ENCODE data around the gene SUV39H1. TPM values are rescaled to one million over a fixed set of nuclear protein-coding genes. Genes with fewer than 3 reads are reported as not detected.

The SUV39H1 gene
- total and polyA plus RNA-seq, 2 donors (not counting 1 experiment from before 2014, with no cell fraction given) = 6.7 to 9.5 TPM

DNA sequence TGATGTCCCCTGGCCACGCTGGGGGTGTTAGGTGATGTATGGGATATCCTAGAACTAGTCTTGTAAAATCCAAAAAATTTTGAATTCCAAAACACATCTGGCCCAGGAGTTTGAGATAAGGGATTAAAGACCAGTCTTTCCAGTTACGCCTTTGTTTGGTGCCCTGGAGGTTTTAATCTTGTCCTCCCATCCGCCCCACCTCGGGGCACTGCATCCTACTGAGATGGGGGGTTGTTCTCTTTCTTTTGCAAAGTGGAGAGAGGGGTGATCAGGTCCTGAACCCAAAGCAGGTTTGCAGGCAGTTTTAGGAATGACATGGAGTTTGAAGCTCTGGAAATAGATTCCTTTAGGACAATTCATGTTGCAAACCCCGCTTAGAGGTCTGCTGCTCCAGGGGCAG lies 1.8 kb downstream of the SUV39H1 start:
- H2AFZ ChIP-seq (ENCODE audit: insufficient read depth, low read depth, low read length, poor library complexity, severe bottlenecking) = no peak overlapping the region
- Mint-ChIP-seq H3K27me3 (no peaks in the 10 kb centered on the region), H3K27ac (no peak overlapping the region), H3K4me3 (no peak overlapping the region), H3K4me1 (peaks cover 16% of the 10 kb centered on the region), H3K9me3 (ENCODE audit: insufficient read depth) (no peaks in the 10 kb centered on the region)
- H3K27ac ChIP-seq (ENCODE audit: low read length in 2 of 2) = no peak overlapping the region
- TF ChIP-seq, protein P1, sequence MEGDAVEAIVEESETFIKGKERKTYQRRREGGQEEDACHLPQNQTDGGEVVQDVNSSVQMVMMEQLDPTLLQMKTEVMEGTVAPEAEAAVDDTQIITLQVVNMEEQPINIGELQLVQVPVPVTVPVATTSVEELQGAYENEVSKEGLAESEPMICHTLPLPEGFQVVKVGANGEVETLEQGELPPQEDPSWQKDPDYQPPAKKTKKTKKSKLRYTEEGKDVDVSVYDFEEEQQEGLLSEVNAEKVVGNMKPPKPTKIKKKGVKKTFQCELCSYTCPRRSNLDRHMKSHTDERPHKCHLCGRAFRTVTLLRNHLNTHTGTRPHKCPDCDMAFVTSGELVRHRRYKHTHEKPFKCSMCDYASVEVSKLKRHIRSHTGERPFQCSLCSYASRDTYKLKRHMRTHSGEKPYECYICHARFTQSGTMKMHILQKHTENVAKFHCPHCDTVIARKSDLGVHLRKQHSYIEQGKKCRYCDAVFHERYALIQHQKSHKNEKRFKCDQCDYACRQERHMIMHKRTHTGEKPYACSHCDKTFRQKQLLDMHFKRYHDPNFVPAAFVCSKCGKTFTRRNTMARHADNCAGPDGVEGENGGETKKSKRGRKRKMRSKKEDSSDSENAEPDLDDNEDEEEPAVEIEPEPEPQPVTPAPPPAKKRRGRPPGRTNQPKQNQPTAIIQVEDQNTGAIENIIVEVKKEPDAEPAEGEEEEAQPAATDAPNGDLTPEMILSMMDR (IDR thresholded peaks at IDR 0.05) = no peak
- no peak for TF ChIP-seq EZH2 (IDR thresholded peaks at IDR 0.05; ENCODE audit: borderline replicate concordance, insufficient read depth, low read depth, low read length, poor library complexity, severe bottlenecking)
- ChIA-PET POLR2A (no interaction called here), CTCF (interaction anchor here (1.3 kb wide), 1 partner anchor 50 kb away, joined by 3 read pairs; no protein-coding TSS in a partner anchor)
- peaks cover 0 to 14% of the 10 kb centered on the region in 2 experiments for H3K36me3 ChIP-seq (replicated peaks in 1 of 2; ENCODE audit: control extremely low read depth in 1 of 2, control insufficient read depth in 1 of 2, extremely low read depth in 1 of 2, insufficient read depth in 2 of 2, low read length in 1 of 2)
- peaks cover 7% of the 10 kb centered on the region for H3K79me2 ChIP-seq (ENCODE audit: control insufficient read depth, insufficient read depth, low read length)
- no peaks in the 10 kb centered on the region for H3K9me3 ChIP-seq (ENCODE audit: control extremely low read depth in 1 of 3, control insufficient read depth in 2 of 3, insufficient read depth in 1 of 3, low read length in 2 of 3)
- no peak overlapping the region for H3K4me3 ChIP-seq (ENCODE audit: control extremely low read depth in 1 of 5, extremely low read depth in 1 of 5, insufficient read depth in 1 of 5, low read depth in 2 of 5, low read length in 4 of 5)
- H3K9ac ChIP-seq (ENCODE audit: low read length) = no peak overlapping the region
- no peak overlapping the region for H3K4me2 ChIP-seq (replicated peaks; ENCODE audit: low read depth, low read length, poor library complexity, severe bottlenecking)
- intact Hi-C loops (cut with micrococcal nuclease) = loop anchor here (5.0 kb wide), 2 partner anchors 101 to 194 kb away; partner anchors contain the start of gene WDR13
- no peaks in the 10 kb centered on the region for H3K27me3 ChIP-seq (replicated peaks in 1 of 4; ENCODE audit: control extremely low read depth in 1 of 4, control insufficient read depth in 3 of 4, insufficient read depth in 4 of 4, low read length in 3 of 4)
- ATAC-seq (ENCODE audit: low read depth) (no peak), DNase-seq (no peak)
- H3K4me1 ChIP-seq (ENCODE audit: control insufficient read depth in 2 of 2, insufficient read depth in 2 of 2, low read length in 2 of 2) = peaks cover 7 to 16% of the 10 kb centered on the region in 2 donors
- 100% methylated on average over 2 of the region's 5 CpGs for WGBS (ENCODE audit: insufficient coverage)
- H4K20me1 ChIP-seq (ENCODE audit: control insufficient read depth, insufficient read depth, low read length, poor library complexity, severe bottlenecking) = no peaks in the 10 kb centered on the region

DNA sequence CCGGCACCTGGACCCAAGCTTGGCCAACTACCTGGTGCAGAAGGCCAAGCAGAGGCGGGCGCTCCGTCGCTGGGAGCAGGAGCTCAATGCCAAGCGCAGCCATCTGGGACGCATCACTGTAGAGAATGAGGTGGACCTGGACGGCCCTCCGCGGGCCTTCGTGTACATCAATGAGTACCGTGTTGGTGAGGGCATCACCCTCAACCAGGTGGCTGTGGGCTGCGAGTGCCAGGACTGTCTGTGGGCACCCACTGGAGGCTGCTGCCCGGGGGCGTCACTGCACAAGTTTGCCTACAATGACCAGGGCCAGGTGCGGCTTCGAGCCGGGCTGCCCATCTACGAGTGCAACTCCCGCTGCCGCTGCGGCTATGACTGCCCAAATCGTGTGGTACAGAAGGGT lies 3.7 kb downstream of the SUV39H1 start:
- peaks cover 16% of the 10 kb centered on the region for H3K4me1 Mint-ChIP-seq
- TF ChIP-seq, protein P1 (IDR thresholded peaks at IDR 0.05) = no peak
- no peak for TF ChIP-seq EZH2 (IDR thresholded peaks at IDR 0.05; ENCODE audit: borderline replicate concordance, insufficient read depth, low read depth, low read length, poor library complexity, severe bottlenecking)
- Histone ChIP-seq H3K36me3 (replicated peaks in 1 of 2; ENCODE audit: control extremely low read depth in 1 of 2, control insufficient read depth in 1 of 2, extremely low read depth in 1 of 2, insufficient read depth in 2 of 2, low read length in 1 of 2) (peaks cover 0 to 14% of the 10 kb centered on the region in 2 experiments), H3K4me3 (ENCODE audit: control extremely low read depth in 1 of 5, extremely low read depth in 1 of 5, insufficient read depth in 1 of 5, low read depth in 2 of 5, low read length in 4 of 5) (no peak overlapping the region), H3K9me3 (ENCODE audit: control extremely low read depth in 1 of 3, control insufficient read depth in 2 of 3, insufficient read depth in 1 of 3, low read length in 2 of 3) (no peaks in the 10 kb centered on the region), H3K4me2 (replicated peaks; ENCODE audit: low read depth, low read length, poor library complexity, severe bottlenecking) (no peak overlapping the region), H3K4me1 (ENCODE audit: control insufficient read depth in 2 of 2, insufficient read depth in 2 of 2, low read length in 2 of 2) (peaks cover 7 to 15% of the 10 kb centered on the region in 2 donors), H4K20me1 (ENCODE audit: control insufficient read depth, insufficient read depth, low read length, poor library complexity, severe bottlenecking) (no peaks in the 10 kb centered on the region), H3K27ac (ENCODE audit: low read length in 2 of 2) (no peak overlapping the region), H2AFZ (ENCODE audit: insufficient read depth, low read depth, low read length, poor library complexity, severe bottlenecking) (no peak overlapping the region), H3K27me3 (replicated peaks in 1 of 4; ENCODE audit: control extremely low read depth in 1 of 4, control insufficient read depth in 3 of 4, insufficient read depth in 4 of 4, low read length in 3 of 4) (no peaks in the 10 kb centered on the region), H3K9ac (ENCODE audit: low read length) (no peak overlapping the region), H3K79me2 (ENCODE audit: control insufficient read depth, insufficient read depth, low read length) (peaks cover 7% of the 10 kb centered on the region)
- H3K4me3 Mint-ChIP-seq = no peak overlapping the region
- no peaks in the 10 kb centered on the region for H3K27me3 Mint-ChIP-seq
- DNase-seq (no peak), ATAC-seq (ENCODE audit: low read depth) (no peak)
- H3K9me3 Mint-ChIP-seq (ENCODE audit: insufficient read depth) = no peaks in the 10 kb centered on the region
- CTCF ChIA-PET = no interaction called here
- 98% methylated on average over 19 of the region's 23 CpGs for WGBS (ENCODE audit: insufficient coverage)
- intact Hi-C loops (cut with micrococcal nuclease) = no loop called here
- H3K27ac Mint-ChIP-seq = no peak overlapping the region
- POLR2A ChIA-PET = no interaction called here
